HCT116 (cell line): ENCODE measurements around the gene GAB2. TPM values are rescaled to one million over a fixed set of nuclear protein-coding genes. Genes with fewer than 3 reads are reported as not detected.

Experiments
- ATAC-seq: fragments of 200-7000 bp; cut with Tn5 transposase; 2 replicates; pipeline ENCODE4 v1.9.1; 2020; ENCODE audit warnings: mild to moderate bottlenecking, moderate library complexity
- BruUV-seq: library from RNA; stranded (reverse); fragments of 400-500 nt; replicated peaks from 2 replicates; lab custom pipeline; 2021; lab: Mats Ljungman, UMichigan
- CTCF ChIA-PET: fragments of 300-600 bp; sonication (Branson Sonifier 250); formaldehyde crosslinking; loops from one replicate; lab custom pipeline; 2021; ENCODE audit warnings: antibody characterized with exemption; lab: Charles Lee
- POLR2A ChIA-PET: fragments of 300-600, 350-600 bp; sonication (Branson Sonifier 250); formaldehyde crosslinking; loops from one replicate; lab custom pipeline; 2021; ENCODE audit warnings: antibody characterized with exemption; lab: Charles Lee
- RAD21 ChIA-PET, 2 experiments: fragments of 300-600 bp; sonication (Branson Sonifier 250); formaldehyde crosslinking; loops; one replicate each; lab custom pipeline; 2023; ENCODE audit warnings: low total read pairs in 2 of 2; ENCODE audit not compliant: uncharacterized antibody in 2 of 2, unreplicated experiment in 2 of 2, low non-redundant PET in 1 of 2; lab: Charles Lee
- DNase-seq: peaks from one replicate; pipeline ENCODE4 v3.0.0-alpha.2; 2010; ENCODE audit warnings: low read depth, low spot score
- H2AFZ ChIP-seq: fragments of 200-600 bp; shearing (Covaris generic), sonication (generic); 2 replicates; pipeline ENCODE4 v1.6.1; 2017; ENCODE audit warnings: low read depth, mixed run types, mixed read lengths, antibody characterized with exemption, low read length; ENCODE audit not compliant: poor library complexity, severe bottlenecking
- H3K27ac ChIP-seq: 2 replicates; pipeline ENCODE4 v1.5.1; 2012; ENCODE audit warnings: low read depth, low read length
- H3K27me3 ChIP-seq: fragments of 200-600 bp; sonication (generic); 2 replicates; pipeline ENCODE4 v1.6.1; 2016; ENCODE audit warnings: mixed run types, low read length, mixed read lengths; ENCODE audit not compliant: insufficient read depth
- H3K36me3 ChIP-seq, 2 experiments: fragments of 200-500 bp in 1 of 2; fragments of 200-600 bp in 1 of 2; sonication (Bioruptor generic) in 1 of 2; sonication (generic) in 1 of 2; 2 replicates each; pipeline versions ENCODE4 v1.5.1 to v1.6.1; 2014 to 2016; ENCODE audit warnings: low read length in 2 of 2, inconsistent platforms in 1 of 2, mixed read lengths in 1 of 2, mixed run types in 1 of 2; ENCODE audit not compliant: insufficient read depth in 2 of 2, control insufficient read depth in 1 of 2
- H3K4me1 ChIP-seq, 2 experiments: fragments of 200-600 bp in 1 of 2; sonication (generic) in 1 of 2; 2 replicates each; pipeline versions ENCODE4 v1.5.1 to v1.6.1; 2012 to 2017; ENCODE audit warnings: low read length in 2 of 2, inconsistent platforms in 1 of 2, mild to moderate bottlenecking in 1 of 2, mixed read lengths in 1 of 2, mixed run types in 1 of 2, moderate library complexity in 1 of 2; ENCODE audit not compliant: insufficient read depth in 2 of 2, control insufficient read depth in 1 of 2
- H3K4me2 ChIP-seq: fragments of 200-600 bp; sonication (generic); 2 replicates; pipeline ENCODE4 v1.6.1; 2017; ENCODE audit warnings: mixed run types, low read length, mixed read lengths
- H3K4me3 ChIP-seq, 2 experiments: fragments of 200-600 bp in 1 of 2; sonication (generic) in 1 of 2; replicated peaks in 1 of 2; 2 replicates each; pipeline ENCODE4 v1.5.1; 2011 to 2016; ENCODE audit warnings: low read length in 2 of 2, control low read depth in 1 of 2, low read depth in 1 of 2, mild to moderate bottlenecking in 1 of 2, mixed read lengths in 1 of 2, mixed run types in 1 of 2
- H3K79me2 ChIP-seq: fragments of 200-600 bp; sonication (generic); 2 replicates; pipeline ENCODE4 v1.6.1; 2017; ENCODE audit warnings: mild to moderate bottlenecking, mixed run types, low read length, moderate library complexity, mixed read lengths; ENCODE audit not compliant: insufficient read depth
- H3K9ac ChIP-seq: fragments of 200-600 bp; sonication (generic); 2 replicates; pipeline ENCODE4 v1.6.1; 2016; ENCODE audit warnings: low read length, mixed read lengths
- H3K9me2 ChIP-seq: fragments of 200-600 bp; sonication (generic), shearing (Covaris generic); 2 replicates; pipeline ENCODE4 v1.6.1; 2017; ENCODE audit warnings: mixed run types, mild to moderate bottlenecking, moderate library complexity; ENCODE audit not compliant: insufficient read depth
- H3K9me3 ChIP-seq, 2 experiments: fragments of 200-500 bp in 1 of 2; fragments of 200-600 bp in 1 of 2; sonication (Bioruptor generic) in 1 of 2; sonication (generic) in 1 of 2; 2 replicates each; pipeline ENCODE4 v1.6.1; 2014 to 2017; ENCODE audit warnings: low read length in 2 of 2, mixed read lengths in 2 of 2, inconsistent platforms in 1 of 2, low read depth in 1 of 2, mild to moderate bottlenecking in 1 of 2, mixed run types in 1 of 2, moderate library complexity in 1 of 2; ENCODE audit not compliant: control insufficient read depth in 1 of 2, insufficient read depth in 1 of 2
- H4K20me1 ChIP-seq: fragments of 200-600 bp; sonication (generic), shearing (Covaris generic); 2 replicates; pipeline ENCODE4 v1.6.1; 2017; ENCODE audit warnings: mixed run types, mild to moderate bottlenecking, moderate library complexity; ENCODE audit not compliant: insufficient read depth
- CBX3 ChIP-seq: IDR thresholded peaks from 2 replicates; pipeline ENCODE4 v1.6.1; 2012; ENCODE audit warnings: low read depth
- CTCF ChIP-seq, 3 experiments: fragments of 200-600 bp in 1 of 3; sonication (generic) in 1 of 3; IDR thresholded peaks in 2 of 3; conservative IDR thresholded peaks in 1 of 3; 2 replicates each; pipeline ENCODE4 v1.5.1; 2012 to 2017; ENCODE audit warnings: low read depth in 2 of 3, low read length in 2 of 3, antibody characterized with exemption in 1 of 3, borderline replicate concordance in 1 of 3, control low read depth in 1 of 3, mild to moderate bottlenecking in 1 of 3, mixed read lengths in 1 of 3, mixed run types in 1 of 3, moderate library complexity in 1 of 3; ENCODE audit not compliant: insufficient read depth in 1 of 3
- ELF1 ChIP-seq: IDR thresholded peaks from 2 replicates; pipeline ENCODE4 v1.6.1; 2012; ENCODE audit warnings: low read depth, borderline replicate concordance
- EZH2phosphoT487 ChIP-seq: fragments of 200-600 bp; IDR thresholded peaks from 2 replicates; pipeline ENCODE4 v1.6.1; 2018; ENCODE audit warnings: antibody characterized with exemption, borderline replicate concordance
- FOSL1 ChIP-seq: IDR thresholded peaks from 2 replicates; pipeline ENCODE4 v1.6.1; 2012; ENCODE audit warnings: low read depth
- POLR2A ChIP-seq: IDR thresholded peaks from 2 replicates; pipeline ENCODE4 v1.7.0; 2011; ENCODE audit warnings: borderline replicate concordance; ENCODE audit not compliant: insufficient read depth, insufficient read length; ENCODE audit errors: extremely low read depth
- RAD21 ChIP-seq: IDR thresholded peaks from 2 replicates; pipeline ENCODE4 v1.6.1; 2012; ENCODE audit warnings: low read depth, mild to moderate bottlenecking
- SIN3A ChIP-seq: IDR thresholded peaks from 2 replicates; pipeline ENCODE4 v1.6.1; 2012; ENCODE audit warnings: low read depth
- SP1 ChIP-seq: IDR thresholded peaks from 2 replicates; pipeline ENCODE4 v1.6.1; 2012; ENCODE audit warnings: low read depth
- SRF ChIP-seq: IDR thresholded peaks from 2 replicates; pipeline ENCODE4 v1.6.1; 2012; ENCODE audit warnings: low read depth
- TCF7L2 ChIP-seq: IDR thresholded peaks from 2 replicates; pipeline ENCODE4 v1.7.0; 2011; ENCODE audit warnings: borderline replicate concordance, inconsistent platforms; ENCODE audit not compliant: insufficient read depth, insufficient read length; ENCODE audit errors: extremely low read depth
- YY1 ChIP-seq: IDR thresholded peaks from 2 replicates; pipeline ENCODE4 v1.6.1; 2011; ENCODE audit warnings: low read length, low read depth, moderate library complexity, mild to moderate bottlenecking; ENCODE audit not compliant: insufficient replicate concordance; ENCODE audit errors: extremely low read depth
- ZBTB33 ChIP-seq: IDR thresholded peaks from 2 replicates; pipeline ENCODE4 v1.6.1; 2011; ENCODE audit warnings: mild to moderate bottlenecking, low read length, moderate library complexity; ENCODE audit not compliant: insufficient replicate concordance; ENCODE audit errors: extremely low read depth
- ZFX ChIP-seq: fragments of 450-650 bp; IDR thresholded peaks from 2 replicates; pipeline ENCODE4 v1.6.1; 2017
- ZNF274 ChIP-seq: fragments of 200-500 bp; sonication (Bioruptor generic); IDR thresholded peaks from 2 replicates; pipeline ENCODE4 v1.6.1; 2014; ENCODE audit warnings: mild to moderate bottlenecking, low read depth, low read length, inconsistent platforms
- intact Hi-C: fragments of 100-400 bp; cut with micrococcal nuclease; formaldehyde crosslinking; loops from 2 replicates; pipeline ENCODE4 v1.10.0; 2022
- total RNA-seq: library from RNA; stranded (reverse); gene quantifications from one replicate; pipeline ENCODE4 v1.2.1, GENCODE V29; 2021; ENCODE audit not compliant: unreplicated experiment
- TF ChIP-seq, protein P1 (sequence below): IDR thresholded peaks from 2 replicates; pipeline ENCODE4 v1.6.1; 2012

The GAB2 gene
- total RNA-seq, 1 experiment from 2014 or later, result 1.9 TPM

DNA sequence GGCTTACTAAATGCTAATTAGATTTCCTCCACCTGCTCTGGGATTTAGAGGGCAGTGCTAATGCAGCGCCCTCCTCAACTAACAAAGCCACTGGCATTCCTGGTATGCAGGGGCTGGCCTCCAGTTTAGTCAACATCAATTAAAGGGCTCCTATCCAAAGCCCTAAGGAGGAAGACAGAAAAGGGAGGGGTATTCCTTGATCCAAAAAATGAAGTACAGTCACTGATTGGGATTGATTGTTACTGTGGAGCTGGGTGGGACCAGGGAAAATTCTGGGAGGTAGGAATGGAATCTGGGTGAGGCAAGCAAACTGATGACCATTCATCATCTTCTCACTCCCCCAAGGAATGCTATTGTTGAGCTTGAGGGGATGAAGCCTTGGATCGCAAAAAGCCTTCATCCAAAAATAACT is 52.2 kb downstream of the GAB2 start:
- POLR2A ChIA-PET, result no interaction called here
- RAD21 ChIA-PET, result no interaction called here
- DNase-seq (peak; percentile 22), ATAC-seq (peak; percentile 96)
- TF ChIP-seq SP1, result peak; percentile 25; the same call in 1 of the 2 replicates
- TF ChIP-seq YY1, result no peak
- no peak for TF ChIP-seq CBX3
- no peak for TF ChIP-seq EZH2phosphoT487
- no peak for TF ChIP-seq POLR2A
- Histone ChIP-seq H4K20me1 (no peaks in the 10 kb centered on the region), H3K9me3 (no peaks in the 10 kb centered on the region), H3K27me3 (no peaks in the 10 kb centered on the region), H3K79me2 (no peaks in the 10 kb centered on the region), H3K36me3 (no peaks in the 10 kb centered on the region), H2AFZ (no peak overlapping the region), H3K9ac (no peak overlapping the region), H3K9me2 (no peaks in the 10 kb centered on the region), H3K27ac (no peak overlapping the region), H3K4me3 (no peak overlapping the region), H3K4me1 (peaks cover 14 to 18% of the 10 kb centered on the region in 2 experiments), H3K4me2 (peak overlapping the region; percentile 40)
- BruUV-seq, result no TSS peak
- CTCF ChIA-PET, result no interaction called here
- intact Hi-C loops, result no loop called here

DNA sequence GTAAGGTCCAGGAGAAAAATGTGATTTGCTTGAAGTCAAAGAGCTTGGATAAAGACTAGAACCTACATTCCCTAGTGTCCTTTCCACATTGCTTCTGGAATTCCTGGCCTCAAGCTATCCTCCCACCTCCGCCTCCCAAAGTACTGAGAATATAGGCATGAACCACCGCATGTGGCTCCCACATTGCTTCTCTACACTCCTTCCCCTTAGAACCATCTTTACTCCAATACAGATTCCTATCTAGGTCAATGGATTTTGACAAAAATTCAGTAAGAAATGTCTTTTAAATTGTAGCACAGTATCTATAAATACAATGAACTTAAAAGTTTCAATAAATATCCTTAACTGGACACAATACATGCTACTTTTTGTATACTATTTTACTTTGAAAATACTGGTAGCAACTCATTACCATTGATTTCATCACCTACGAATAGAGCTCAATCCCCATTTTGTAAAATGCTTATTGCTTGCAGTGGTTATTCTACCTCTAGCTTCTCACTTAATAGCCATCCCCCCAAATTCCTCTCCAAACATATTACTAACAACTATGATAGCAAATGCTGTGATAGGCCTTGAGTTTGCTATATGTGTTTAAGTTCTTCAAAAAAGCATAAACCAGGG is 53.4 kb downstream of the GAB2 start:
- no peak for DNase-seq
- POLR2A ChIA-PET, result no interaction called here
- intact Hi-C loops, result no loop called here
- H3K27me3 ChIP-seq, result no peaks in the 10 kb centered on the region
- H2AFZ ChIP-seq, result no peak overlapping the region
- no peak for ATAC-seq
- BruUV-seq, result no TSS peak
- H3K36me3 ChIP-seq, result no peaks in the 10 kb centered on the region
- no peaks in the 10 kb centered on the region for H3K79me2 ChIP-seq
- H3K4me2 ChIP-seq, result no peak overlapping the region
- H3K4me3 ChIP-seq, result no peak overlapping the region
- H3K9ac ChIP-seq, result no peak overlapping the region
- CTCF ChIA-PET, result no interaction called here
- peaks cover 14 to 18% of the 10 kb centered on the region in 2 experiments for H3K4me1 ChIP-seq
- H3K27ac ChIP-seq, result no peak overlapping the region
- H4K20me1 ChIP-seq, result no peaks in the 10 kb centered on the region
- no peaks in the 10 kb centered on the region for H3K9me2 ChIP-seq
- RAD21 ChIA-PET, result no interaction called here
- H3K9me3 ChIP-seq, result no peaks in the 10 kb centered on the region
- no peak for TF ChIP-seq SP1
- TF ChIP-seq, protein P1, sequence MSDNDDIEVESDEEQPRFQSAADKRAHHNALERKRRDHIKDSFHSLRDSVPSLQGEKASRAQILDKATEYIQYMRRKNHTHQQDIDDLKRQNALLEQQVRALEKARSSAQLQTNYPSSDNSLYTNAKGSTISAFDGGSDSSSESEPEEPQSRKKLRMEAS, result no peak
- no peak for TF ChIP-seq ELF1
- no peak for TF ChIP-seq CBX3
- no peak for TF ChIP-seq CTCF (IDR thresholded peaks at IDR 0.05 in 2 of 3, conservative IDR thresholded peaks at IDR 0.05 in 1 of 3; ENCODE audit: borderline replicate concordance in 1 of 3, insufficient read depth in 1 of 3, low read depth in 2 of 3, low read length in 2 of 3)
- TF ChIP-seq POLR2A, result no peak
- TF ChIP-seq FOSL1, result no peak
- no peak for TF ChIP-seq RAD21
- no peak for TF ChIP-seq SIN3A
- no peak for TF ChIP-seq ZNF274
- no peak for TF ChIP-seq SRF
- no peak for TF ChIP-seq ZBTB33
- no peak for TF ChIP-seq TCF7L2
- TF ChIP-seq ZFX, result no peak
